HEK293 (cell line): ENCODE results near the gene ATG10.

Source experiments
- CTCF ChIA-PET: fragments of 350-600 bp; formaldehyde crosslinking; extraction: SDS; loops from one replicate; lab custom pipeline; 2021; ENCODE audit warnings: antibody characterized with exemption; lab: Yijun Ruan, JAX
- POLR2A ChIA-PET: fragments of 300-600 bp; formaldehyde crosslinking; extraction: SDS; loops from one replicate; lab custom pipeline; 2020; ENCODE audit warnings: antibody characterized with exemption, inconsistent platforms; lab: Yijun Ruan, JAX
- H3K27ac ChIP-seq: fragments of 200-500 bp; sonication (Bioruptor generic); 2 replicates; pipeline ENCODE4 v1.5.1; 2014; ENCODE audit warnings: low read depth, low read length, control low read depth, inconsistent platforms; ENCODE audit errors: extremely low read depth
- H3K36me3 ChIP-seq, 2 experiments: fragments of 200-500 bp in 1 of 2; sonication (Bioruptor generic) in 1 of 2; 1 replicate in 1 of 2; 2 replicates in 1 of 2; pipeline ENCODE4 v1.5.1; 2014 to 2017; ENCODE audit warnings: inconsistent platforms in 2 of 2, low read length in 2 of 2; ENCODE audit not compliant: control insufficient read depth in 2 of 2, insufficient read depth in 1 of 2
- H3K4me1 ChIP-seq: fragments of 200-500 bp; sonication (Bioruptor generic); 2 replicates; pipeline ENCODE4 v1.5.1; 2014; ENCODE audit warnings: mild to moderate bottlenecking, low read length, inconsistent platforms; ENCODE audit not compliant: control insufficient read depth, insufficient read depth
- H3K4me3 ChIP-seq: 2 replicates; pipeline ENCODE4 v1.5.1; 2011; ENCODE audit warnings: low read depth, mild to moderate bottlenecking, control low read depth, low read length, moderate library complexity
- H3K9me3 ChIP-seq: fragments of 200-500 bp; sonication (Bioruptor generic); 2 replicates; pipeline ENCODE4 v1.5.1; 2014; ENCODE audit warnings: low read depth, low read length, inconsistent platforms; ENCODE audit not compliant: control insufficient read depth, insufficient read depth
- IKZF3 ChIP-seq: fragments of 450-650 bp; IDR thresholded peaks from 2 replicates; pipeline ENCODE4 v1.5.0; 2018; ENCODE audit warnings: missing biosample characterization, mild to moderate bottlenecking, missing genetic modification characterization, moderate library complexity
- KLF8 ChIP-seq: fragments of 450-650 bp; formaldehyde crosslinking; IDR thresholded peaks from 2 replicates; pipeline ENCODE4 v1.5.1; 2016; ENCODE audit warnings: missing biosample characterization, missing genetic modification characterization
- OSR2 ChIP-seq: fragments of 450-650 bp; formaldehyde crosslinking; IDR thresholded peaks from 2 replicates; pipeline ENCODE4 v1.5.1; 2016; ENCODE audit warnings: missing biosample characterization, missing genetic modification characterization
- SCRT1 ChIP-seq: fragments of 450-650 bp; formaldehyde crosslinking; IDR thresholded peaks from 2 replicates; pipeline ENCODE4 v1.5.1; 2016; ENCODE audit warnings: missing biosample characterization, missing genetic modification characterization, borderline replicate concordance
- ZBTB49 ChIP-seq: fragments of 450-650 bp; formaldehyde crosslinking; IDR thresholded peaks from 2 replicates; pipeline ENCODE4 v1.5.1; 2016; ENCODE audit warnings: missing biosample characterization, missing genetic modification characterization, low read depth
- ZBTB7A ChIP-seq: fragments of 450-650 bp; formaldehyde crosslinking; IDR thresholded peaks from 2 replicates; pipeline ENCODE4 v1.5.1; 2016; ENCODE audit warnings: low read depth, missing biosample characterization, missing genetic modification characterization
- ZFP37 ChIP-seq: fragments of 450-650 bp; formaldehyde crosslinking; IDR thresholded peaks from 2 replicates; pipeline ENCODE4 v1.5.1; 2016; ENCODE audit warnings: missing biosample characterization, missing genetic modification characterization
- ZFP41 ChIP-seq: fragments of 450-650 bp; formaldehyde crosslinking; IDR thresholded peaks from 2 replicates; pipeline ENCODE4 v1.5.1; 2016; ENCODE audit warnings: missing biosample characterization, missing genetic modification characterization, borderline replicate concordance
- ZNF112 ChIP-seq: fragments of 450-650 bp; formaldehyde crosslinking; IDR thresholded peaks from 2 replicates; pipeline ENCODE4 v1.5.0; 2017; ENCODE audit warnings: missing biosample characterization, missing genetic modification characterization
- ZNF140 ChIP-seq: fragments of 450-650 bp; formaldehyde crosslinking; IDR thresholded peaks from 2 replicates; pipeline ENCODE4 v1.5.1; 2016; ENCODE audit warnings: missing biosample characterization, missing genetic modification characterization
- ZNF292 ChIP-seq: fragments of 450-650 bp; formaldehyde crosslinking; IDR thresholded peaks from 2 replicates; pipeline ENCODE4 v1.5.1; 2016; ENCODE audit warnings: low read depth, missing biosample characterization, missing genetic modification characterization, borderline replicate concordance
- ZNF302 ChIP-seq: fragments of 450-650 bp; formaldehyde crosslinking; IDR thresholded peaks from 2 replicates; pipeline ENCODE4 v1.5.1; 2016; ENCODE audit warnings: missing biosample characterization, missing genetic modification characterization, low read depth
- ZNF335 ChIP-seq: fragments of 450-650 bp; formaldehyde crosslinking; conservative IDR thresholded peaks from 2 replicates; pipeline ENCODE4 v1.5.1; 2016; ENCODE audit warnings: missing biosample characterization, missing genetic modification characterization
- ZNF423 ChIP-seq: fragments of 450-650 bp; formaldehyde crosslinking; IDR thresholded peaks from 2 replicates; pipeline ENCODE4 v1.5.1; 2016; ENCODE audit warnings: missing biosample characterization, missing genetic modification characterization
- ZNF501 ChIP-seq: fragments of 450-650 bp; formaldehyde crosslinking; IDR thresholded peaks from 2 replicates; pipeline ENCODE4 v1.5.1; 2016; ENCODE audit warnings: missing biosample characterization, missing genetic modification characterization
- ZNF558 ChIP-seq: fragments of 450-650 bp; formaldehyde crosslinking; IDR thresholded peaks from 2 replicates; pipeline ENCODE4 v1.5.1; 2016; ENCODE audit warnings: missing biosample characterization, missing genetic modification characterization
- ZNF623 ChIP-seq: fragments of 450-650 bp; formaldehyde crosslinking; IDR thresholded peaks from 2 replicates; pipeline ENCODE4 v1.5.1; 2016; ENCODE audit warnings: missing biosample characterization, missing genetic modification characterization
- ZNF626 ChIP-seq: fragments of 450-650 bp; sonication (Bioruptor Pico); formaldehyde crosslinking; IDR thresholded peaks from 2 replicates; pipeline ENCODE4 v1.5.1; 2018; ENCODE audit warnings: missing biosample characterization, missing genetic modification characterization, inconsistent platforms
- ZNF664 ChIP-seq: fragments of 450-650 bp; formaldehyde crosslinking; IDR thresholded peaks from 2 replicates; pipeline ENCODE4 v1.5.1; 2016; ENCODE audit warnings: missing biosample characterization, missing genetic modification characterization
- ZNF692 ChIP-seq: fragments of 450-650 bp; formaldehyde crosslinking; IDR thresholded peaks from 2 replicates; pipeline ENCODE4 v1.5.1; 2016; ENCODE audit warnings: missing biosample characterization, missing genetic modification characterization
- ZNF707 ChIP-seq: fragments of 450-650 bp; formaldehyde crosslinking; IDR thresholded peaks from 2 replicates; pipeline ENCODE4 v1.5.1; 2016; ENCODE audit warnings: missing biosample characterization, missing genetic modification characterization
- ZNF791 ChIP-seq: fragments of 450-650 bp; formaldehyde crosslinking; IDR thresholded peaks from 2 replicates; pipeline ENCODE4 v1.5.1; 2016; ENCODE audit warnings: missing biosample characterization, missing genetic modification characterization
- ZSCAN5A ChIP-seq: fragments of 450-650 bp; formaldehyde crosslinking; IDR thresholded peaks from 2 replicates; pipeline ENCODE4 v1.5.1; 2016; ENCODE audit warnings: missing biosample characterization, missing genetic modification characterization
- TF ChIP-seq, protein P1 (sequence below): fragments of 450-650 bp; formaldehyde crosslinking; IDR thresholded peaks from 2 replicates; pipeline ENCODE4 v1.5.1; 2016; ENCODE audit warnings: missing biosample characterization, missing genetic modification characterization
- TF ChIP-seq, protein P2 (sequence below): fragments of 450-650 bp; formaldehyde crosslinking; IDR thresholded peaks from 2 replicates; pipeline ENCODE4 v1.5.1; 2016; ENCODE audit warnings: missing biosample characterization, missing genetic modification characterization

The ATG10 gene

GRCh38 chr5:82104872-82105271, 133.0 kb downstream of the ATG10 start (continued):
- TF ChIP-seq ZNF558 (tag by site-specific recombination) = no peak
- TF ChIP-seq, protein P1, sequence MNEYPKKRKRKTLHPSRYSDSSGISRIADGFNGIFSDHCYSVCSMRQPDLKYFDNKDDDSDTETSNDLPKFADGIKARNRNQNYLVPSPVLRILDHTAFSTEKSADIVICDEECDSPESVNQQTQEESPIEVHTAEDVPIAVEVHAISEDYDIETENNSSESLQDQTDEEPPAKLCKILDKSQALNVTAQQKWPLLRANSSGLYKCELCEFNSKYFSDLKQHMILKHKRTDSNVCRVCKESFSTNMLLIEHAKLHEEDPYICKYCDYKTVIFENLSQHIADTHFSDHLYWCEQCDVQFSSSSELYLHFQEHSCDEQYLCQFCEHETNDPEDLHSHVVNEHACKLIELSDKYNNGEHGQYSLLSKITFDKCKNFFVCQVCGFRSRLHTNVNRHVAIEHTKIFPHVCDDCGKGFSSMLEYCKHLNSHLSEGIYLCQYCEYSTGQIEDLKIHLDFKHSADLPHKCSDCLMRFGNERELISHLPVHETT (tag by site-specific recombination) = no peak
- TF ChIP-seq, all 188 proteins: peak for 0

DNA sequence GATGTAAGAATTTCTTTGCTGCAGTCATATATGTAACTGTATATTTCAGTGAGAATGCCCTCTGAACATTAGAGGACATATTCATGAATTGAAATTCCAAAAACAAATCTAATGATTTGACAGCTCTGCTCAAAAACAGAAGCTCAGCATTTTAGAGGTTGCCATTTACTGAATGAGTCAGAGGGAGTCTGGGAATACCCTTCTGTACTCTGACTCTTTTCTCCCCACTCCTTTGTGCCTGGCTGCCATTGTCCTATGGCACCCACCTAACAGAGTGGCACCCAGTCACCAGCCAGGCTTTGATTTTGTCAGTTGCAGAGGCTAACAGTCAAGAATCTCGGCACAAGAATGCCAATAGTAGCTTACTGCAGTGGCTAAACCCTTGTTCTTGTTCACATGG, 133.6 kb downstream of the ATG10 start:
- TF ChIP-seq ZFP37 = no peak
- no peak for TF ChIP-seq ZBTB49 (tag by site-specific recombination)
- no peak for TF ChIP-seq ZFP41 (tag by site-specific recombination)
- TF ChIP-seq ZNF501 = no peak
- no peaks in the 10 kb centered on the region for H3K4me1 ChIP-seq
- no peaks in the 10 kb centered on the region for H3K36me3 ChIP-seq
- no peaks in the 10 kb centered on the region for H3K9me3 ChIP-seq
- H3K4me3 ChIP-seq = no peak overlapping the region
- H3K27ac ChIP-seq = no peak overlapping the region
- ChIA-PET POLR2A (no interaction called here), CTCF (interaction anchor here (1.1 to 5.6 kb wide), 2 partner anchors 60 to 120 kb away, joined by 3 to 33 read pairs; no protein-coding TSS in a partner anchor)

GRCh38 chr5:82106207-82106606, 134.4 kb downstream of the ATG10 start:
- ChIA-PET CTCF (interaction anchor here (1.5 to 5.6 kb wide), 2 partner anchors 10 to 59 kb away, joined by 5 to 33 read pairs; no protein-coding TSS in a partner anchor), POLR2A (no interaction called here)
- Histone ChIP-seq H3K27ac (no peak overlapping the region), H3K36me3 (no peaks in the 10 kb centered on the region), H3K9me3 (no peaks in the 10 kb centered on the region), H3K4me3 (no peak overlapping the region), H3K4me1 (no peaks in the 10 kb centered on the region)
- TF ChIP-seq ZNF292 (tag by site-specific recombination) = no peak
- TF ChIP-seq ZNF335 = no peak
- no peak for TF ChIP-seq ZSCAN5A (tag by site-specific recombination)
- no peak for TF ChIP-seq ZNF707 (tag by site-specific recombination)
- no peak for TF ChIP-seq ZNF692
- no peak for TF ChIP-seq ZNF302 (tag by site-specific recombination)

DNA sequence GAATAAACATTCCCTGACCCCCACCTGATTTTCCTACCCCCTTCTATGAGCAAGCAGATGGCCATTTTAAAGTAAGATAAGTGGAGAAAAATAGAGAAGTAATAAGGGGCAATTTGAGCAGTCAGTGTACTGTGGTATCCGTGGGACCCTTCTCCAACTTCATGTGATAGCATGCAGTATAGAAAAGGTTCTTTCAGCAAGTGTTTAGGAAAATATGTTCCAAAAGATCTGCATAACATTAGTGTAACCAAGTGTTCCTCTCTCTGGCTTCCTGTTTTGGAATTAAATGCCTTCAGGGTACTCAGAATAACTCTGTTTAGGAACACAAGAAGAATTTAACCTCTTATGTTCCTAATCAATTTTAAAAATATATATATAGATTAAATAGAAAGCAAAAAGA, 134.9 kb downstream of the ATG10 start:
- no peaks in the 10 kb centered on the region for H3K4me1 ChIP-seq
- H3K36me3 ChIP-seq = no peaks in the 10 kb centered on the region
- CTCF ChIA-PET = interaction anchor here (1.5 to 5.6 kb wide), 2 partner anchors 11 to 58 kb away, joined by 5 to 33 read pairs; no protein-coding TSS in a partner anchor
- H3K27ac ChIP-seq = no peak overlapping the region
- H3K9me3 ChIP-seq = no peaks in the 10 kb centered on the region
- POLR2A ChIA-PET = no interaction called here
- no peak overlapping the region for H3K4me3 ChIP-seq
- no peak for TF ChIP-seq ZNF140 (tag by site-specific recombination)
- TF ChIP-seq ZNF664 = no peak
- no peak for TF ChIP-seq IKZF3 (tag by site-specific recombination)
- TF ChIP-seq ZBTB7A (tag by site-specific recombination) = no peak
- no peak for TF ChIP-seq ZNF626 (tag by site-specific recombination)
- TF ChIP-seq SCRT1 (tag by site-specific recombination) = no peak
- no peak for TF ChIP-seq ZNF112
- TF ChIP-seq ZNF423 (tag by site-specific recombination) = no peak
- TF ChIP-seq, protein P2, sequence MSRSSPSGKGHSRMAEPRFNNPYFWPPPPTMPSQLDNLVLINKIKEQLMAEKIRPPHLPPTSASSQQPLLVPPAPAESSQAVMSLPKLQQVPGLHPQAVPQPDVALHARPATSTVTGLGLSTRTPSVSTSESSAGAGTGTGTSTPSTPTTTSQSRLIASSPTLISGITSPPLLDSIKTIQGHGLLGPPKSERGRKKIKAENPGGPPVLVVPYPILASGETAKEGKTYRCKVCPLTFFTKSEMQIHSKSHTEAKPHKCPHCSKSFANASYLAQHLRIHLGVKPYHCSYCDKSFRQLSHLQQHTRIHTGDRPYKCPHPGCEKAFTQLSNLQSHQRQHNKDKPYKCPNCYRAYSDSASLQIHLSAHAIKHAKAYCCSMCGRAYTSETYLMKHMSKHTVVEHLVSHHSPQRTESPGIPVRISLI (tag by site-specific recombination) = no peak
- no peak for TF ChIP-seq KLF8 (tag by site-specific recombination)
- no peak for TF ChIP-seq ZNF623 (tag by site-specific recombination)
- no peak for TF ChIP-seq OSR2 (tag by site-specific recombination)
- TF ChIP-seq ZNF791 (tag by site-specific recombination) = no peak
